Measurements from ENCODE around the gene ADAMTS1. TPM values are rescaled to one million over a fixed set of nuclear protein-coding genes. Genes with fewer than 3 reads are reported as not detected.
A peak's percentile ranks its signal among the peaks of the same experiment; 100 is the strongest.

The ADAMTS1 gene
- total RNA-seq (2012; rRNA removed) (106 and 116 TPM in 2 replicates), polyA plus RNA-seq (2012; rRNA removed) (317 and 336 TPM in 2 replicates), Bru-seq, nascent RNA (percentile 100 among the genes with signal in this experiment), BruChase-seq, experiment 1, labeled RNA remaining after a 6-hour chase (percentile 100 among the genes with signal in this experiment), BruChase-seq, experiment 2, labeled RNA remaining after a 2-hour chase (percentile 100 among the genes with signal in this experiment)
- 78.5 and 82.1 TPM in 2 replicates for polyA plus RNA-seq (2012; cell fraction: cytosol; rRNA removed)
- 226 and 359 TPM in 2 replicates for polyA plus RNA-seq (2012; cell fraction: nucleus; rRNA removed; ENCODE audit: low replicate concordance)
- long read RNA-seq, full-length matches to known transcripts, result 3,599 of 4,324 reads
- long read RNA-seq, partial matches to known transcripts, result 535 of 4,324 reads
- long read RNA-seq, other reads (novel, unspliced or antisense), result 190 of 4,324 reads

DNA sequence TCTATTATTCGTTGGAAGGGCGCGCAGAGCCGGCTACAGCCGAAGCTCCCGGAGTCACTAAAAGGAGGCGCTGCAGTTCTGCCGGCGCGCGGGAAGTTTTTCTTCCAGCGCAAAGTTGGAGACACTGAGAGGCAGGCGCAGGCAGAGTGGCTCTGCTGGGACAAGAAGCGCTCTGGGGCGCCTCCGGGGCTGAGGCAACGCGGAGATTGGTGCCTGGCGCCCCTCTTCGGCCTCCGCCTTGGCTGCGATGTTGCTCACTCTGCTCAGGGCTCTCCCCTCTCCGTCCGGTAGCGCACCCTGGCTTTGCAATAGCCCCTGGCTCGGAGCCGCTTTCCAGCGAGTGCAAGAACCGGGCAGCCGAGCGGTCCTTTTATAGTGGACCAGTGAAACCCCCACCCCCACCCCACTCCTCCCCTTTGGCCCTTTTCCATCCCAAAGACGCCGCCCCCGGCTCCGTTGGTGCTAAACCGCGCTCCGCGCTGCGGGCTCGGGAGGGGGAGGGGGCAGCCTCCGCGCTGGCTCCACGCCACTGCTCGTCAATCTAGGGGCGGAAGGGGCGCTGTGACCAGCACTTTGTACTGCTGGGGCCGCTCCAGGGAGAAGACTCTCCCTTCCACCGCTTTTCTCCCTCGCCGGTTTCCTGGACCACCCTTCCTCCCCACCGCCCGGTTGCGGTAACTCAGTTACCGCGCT is at the start of gene ADAMTS1:
Gene ADAMTS1 (minus strand): TSS at position 344 of the 693 bp plus-strand sequence. CDS start 455 bp downstream, outside the sequence.
- H2AK9ac ChIP-seq (replicated peaks; ENCODE audit: low read depth, low read length, poor library complexity), result peak within 1 kb of the TSS; percentile 98
- peak within 1 kb of the TSS; percentile 94 for H3K27ac ChIP-seq (ENCODE audit: insufficient read depth, low read length)
- peak within 1 kb of the TSS; percentile 51 for H2AK5ac ChIP-seq (ENCODE audit: low read depth, low read length)
- peak within 1 kb of the TSS; percentile 97 for H3K4me3 ChIP-seq (ENCODE audit: insufficient read depth, low read depth, low read length)
- ATAC-seq (ENCODE audit: low read depth) (peak; percentile 50), DNase-seq (peak; percentile 92)
- ChIA-PET CTCF (interaction anchor here (0.7 kb wide), 1 partner anchor 1972 kb away, joined by 3 read pairs; no protein-coding TSS in a partner anchor), POLR2A (ENCODE audit: unreplicated experiment) (interaction anchor here (0.6 to 1.1 kb wide), 2 partner anchors 1383 to 1897 kb away, joined by 3 read pairs; no protein-coding TSS in a partner anchor)
- peak within 1 kb of the TSS; percentile 93 to 94 for H4K8ac ChIP-seq (ENCODE audit: low read depth in 2 of 2, low read length in 2 of 2)
- peaks cover 8% of the 10 kb centered on the region; the same call in 1 of the 2 replicates for H3K9me1 ChIP-seq (ENCODE audit: insufficient read depth, low read length)
- H4K20me1 ChIP-seq (ENCODE audit: insufficient read depth, low read length), result peaks cover 47% of the 10 kb centered on the region
- H2BK15ac ChIP-seq (ENCODE audit: low read depth, low read length), result peak within 1 kb of the TSS; percentile 57; the same call in 2 of the 3 replicates
- peak within 1 kb of the TSS; percentile 95 for H3K4ac ChIP-seq (ENCODE audit: low read depth, low read length)
- H3K18ac ChIP-seq (ENCODE audit: low read depth, low read length), result peak within 1 kb of the TSS; percentile 94
- H3K9ac ChIP-seq (ENCODE audit: low read depth, low read length), result peak within 1 kb of the TSS; percentile 98
- H3K79me1 ChIP-seq (ENCODE audit: low read depth in 1 of 2, low read length in 2 of 2), result peaks cover 3 to 40% of the 10 kb centered on the region in 2 experiments
- H4K5ac ChIP-seq (ENCODE audit: low read depth, low read length), result peak within 1 kb of the TSS; percentile 62
- intact Hi-C loops (cut with micrococcal nuclease), result loop anchor here (5.0 to 10.0 kb wide), 9 partner anchors 952 to 1930 kb away; no protein-coding TSS in a partner anchor
- peak within 1 kb of the TSS; percentile 87 for H2BK5ac ChIP-seq (ENCODE audit: low read depth, low read length, poor library complexity, severe bottlenecking)
- peak within 1 kb of the TSS; percentile 88 for H3K56ac ChIP-seq (ENCODE audit: extremely low read depth, insufficient read depth, low read length)
- H3K14ac ChIP-seq (replicated peaks; ENCODE audit: low read depth, low read length), result peak within 1 kb of the TSS; percentile 92
- peak within 1 kb of the TSS; percentile 90 for H3K23ac ChIP-seq (ENCODE audit: low read depth, low read length)
- in situ Hi-C loops (cut with MboI; ENCODE audit: low sequenced_read_pairs), result loop anchor here (5.0 to 10.0 kb wide), 3 partner anchors 1207 to 1950 kb away; no protein-coding TSS in a partner anchor
- no TSS peak for BruUV-seq (replicated peaks)
- peaks cover 29% of the 10 kb centered on the region for H3K36me3 ChIP-seq (ENCODE audit: control insufficient read depth, insufficient read depth, low read length)
- H3K27me3 ChIP-seq (ENCODE audit: control insufficient read depth, insufficient read depth, low read length), result no peaks in the 10 kb centered on the region
- H2BK20ac ChIP-seq (ENCODE audit: low read depth, low read length), result peak within 1 kb of the TSS; percentile 22
- peak within 1 kb of the TSS; percentile 89 for H2AFZ ChIP-seq (replicated peaks; ENCODE audit: low read length, poor library complexity)
- H2BK120ac ChIP-seq (ENCODE audit: low read depth, low read length), result peak within 1 kb of the TSS; percentile 89
- dilution Hi-C loops (cut with HindIII; ENCODE audit: low sequenced_read_pairs, unreplicated experiment), result no loop called here
- H4K91ac ChIP-seq (ENCODE audit: insufficient read depth, low read depth, low read length), result peak within 1 kb of the TSS; percentile 92
- no peaks in the 10 kb centered on the region for H3K9me3 ChIP-seq (ENCODE audit: control insufficient read depth, insufficient read depth, low read length)
- peak within 1 kb of the TSS; percentile 96 for H3K4me2 ChIP-seq (ENCODE audit: low read depth, low read length)
- WGBS, 2 experiments (ENCODE audit: extremely low coverage in 2 of 2, insufficient read length in 1 of 2), result 0% methylated on average over 18 of the region's 56 CpGs; no CpG with 5 or more reads in 1 of the 2 experiments
- peaks cover 4% of the 10 kb centered on the region for H3K4me1 ChIP-seq (ENCODE audit: control insufficient read depth, insufficient read depth, low read length)
- peak; percentile 17; the same call in 1 of the 2 replicates for TF ChIP-seq BHLHE40 (IDR thresholded peaks at IDR 0.05; ENCODE audit: low read depth, low read length)
- peak; percentile 37 for TF ChIP-seq CTCF (conservative IDR thresholded peaks at IDR 0.05; ENCODE audit: low read depth, low read length)
- no peak for TF ChIP-seq MAFK (IDR thresholded peaks at IDR 0.05; ENCODE audit: low read depth, low read length)
- peak; percentile 31 for TF ChIP-seq RAD21 (IDR thresholded peaks at IDR 0.05; ENCODE audit: low read length)
- 0 out of 2 replicates have a peak, but pooled peaks have one; percentile 22 for TF ChIP-seq CEBPB (IDR thresholded peaks at IDR 0.05; ENCODE audit: low read depth, low read length)
- peak; percentile 88 for TF ChIP-seq MAZ (IDR thresholded peaks at IDR 0.05; ENCODE audit: borderline replicate concordance, low read depth, low read length)
- TF ChIP-seq POLR2A (IDR thresholded peaks at IDR 0.05; ENCODE audit: low read depth, low read length), result peak; percentile 99
- TF ChIP-seq SMC3 (IDR thresholded peaks at IDR 0.05; ENCODE audit: low read depth, low read length), result peak; percentile 13; the same call in 1 of the 2 replicates
- peak; percentile 80; the same call in 1 of the 2 replicates for TF ChIP-seq CHD1 (IDR thresholded peaks at IDR 0.05; ENCODE audit: low read depth, low read length)
- TF ChIP-seq FOS (IDR thresholded peaks at IDR 0.05; ENCODE audit: low read depth, low read length), result no peak
- TF ChIP-seq RCOR1 (IDR thresholded peaks at IDR 0.05; ENCODE audit: insufficient replicate concordance, low read length), result no peak
- TF ChIP-seq, protein P1, sequence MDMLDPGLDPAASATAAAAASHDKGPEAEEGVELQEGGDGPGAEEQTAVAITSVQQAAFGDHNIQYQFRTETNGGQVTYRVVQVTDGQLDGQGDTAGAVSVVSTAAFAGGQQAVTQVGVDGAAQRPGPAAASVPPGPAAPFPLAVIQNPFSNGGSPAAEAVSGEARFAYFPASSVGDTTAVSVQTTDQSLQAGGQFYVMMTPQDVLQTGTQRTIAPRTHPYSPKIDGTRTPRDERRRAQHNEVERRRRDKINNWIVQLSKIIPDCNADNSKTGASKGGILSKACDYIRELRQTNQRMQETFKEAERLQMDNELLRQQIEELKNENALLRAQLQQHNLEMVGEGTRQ (IDR thresholded peaks at IDR 0.05; ENCODE audit: low read depth, low read length), result no peak
